ENCODE data around the gene UBA7. TPM values are rescaled to one million over a fixed set of nuclear protein-coding genes. Genes with fewer than 3 reads are reported as not detected.

The UBA7 gene
- total and polyA plus RNA-seq, 2 of the 13 experiments (the other 11 are each of a cell fraction or from before 2014, with no cell fraction given): 9.5 to 16.5 TPM

- TF ChIP-seq ZEB1 (IDR thresholded peaks at IDR 0.05; ENCODE audit: insufficient replicate concordance, low read depth): no peak
- TF ChIP-seq ZNF557 (CRISPR knock-in tag; IDR thresholded peaks at IDR 0.05): no peak
Measured at GRCh38 chr3:49805897-49806701, 7.7 kb downstream of the UBA7 start (continued).

- ATAC-seq: no peak
- no peak for DNase-seq (ENCODE audit: low spot score)
- Histone ChIP-seq H3K9ac (ENCODE audit: insufficient read depth, low read depth, low read length) (no peak overlapping the region), H3K27me3 (ENCODE audit: control insufficient read depth in 1 of 2, insufficient read depth in 2 of 2, low read length in 2 of 2) (peaks cover 0 to 12% of the 10 kb centered on the region in 2 experiments; a peak in 3 of 5 replicates), H3K79me2 (ENCODE audit: insufficient read depth, low read length) (no peaks in the 10 kb centered on the region), H2AFZ (ENCODE audit: low read length) (no peak overlapping the region), H3K4me1 (ENCODE audit: insufficient read depth, low read length) (peaks cover 69% of the 10 kb centered on the region), H3K36me3 (replicated peaks in 1 of 2; ENCODE audit: control insufficient read depth in 1 of 2, insufficient read depth in 2 of 2, low read length in 2 of 2) (no peaks in the 10 kb centered on the region; a peak in 1 of 5 replicates), H4K20me1 (ENCODE audit: insufficient read depth, low read length) (no peaks in the 10 kb centered on the region), H3K4me2 (ENCODE audit: low read depth, low read length) (peak overlapping the region; percentile 37; the same call in 1 of the 2 replicates), H3K4me3 (replicated peaks in 1 of 3; ENCODE audit: insufficient read depth in 1 of 3, low read depth in 2 of 3, low read length in 3 of 3) (no peak overlapping the region), H3K27ac (ENCODE audit: extremely low read length, insufficient read depth, low read length) (no peak overlapping the region), H3K9me3 (ENCODE audit: low read length) (no peaks in the 10 kb centered on the region)
- no TSS peak for BruUV-seq (replicated peaks)
- intact Hi-C loops (cut with micrococcal nuclease; ENCODE audit: unreplicated experiment): no loop called here
- ChIA-PET CTCF (ENCODE audit: low intra/inter-chr PET ratio, low total read pairs) (no interaction called here), POLR2A (interaction anchor here (1.0 to 1.4 kb wide), 2 partner anchors 7 to 8 kb away, joined by 3 to 6 read pairs; partner anchors contain the start of gene UBA7)
- TF ChIP-seq GPN1 (CRISPR knock-in tag; IDR thresholded peaks at IDR 0.05; ENCODE audit: borderline replicate concordance): no peak
- TF ChIP-seq RFXANK (CRISPR knock-in tag; IDR thresholded peaks at IDR 0.05): no peak
- TF ChIP-seq CBX2 (IDR thresholded peaks at IDR 0.05; ENCODE audit: low read depth, low read length): no peak
- no peak for TF ChIP-seq CBX2 (CRISPR knock-in tag; IDR thresholded peaks at IDR 0.05; ENCODE audit: low read depth)
- TF ChIP-seq GABPA (IDR thresholded peaks at IDR 0.05; ENCODE audit: low read depth, low read length): no peak
- no peak for TF ChIP-seq GABPA (CRISPR knock-in tag; IDR thresholded peaks at IDR 0.05; ENCODE audit: low read depth)
- TF ChIP-seq KLF12 (CRISPR knock-in tag; IDR thresholded peaks at IDR 0.05; ENCODE audit: borderline replicate concordance): no peak
- no peak for TF ChIP-seq GATAD1 (CRISPR knock-in tag; IDR thresholded peaks at IDR 0.05)
- TF ChIP-seq RNF219 (CRISPR knock-in tag; IDR thresholded peaks at IDR 0.05): no peak
- no peak for FAIRE-seq
- 46% methylated on average over 3 of the region's 3 CpGs for WGBS (ENCODE audit: low lambda C conversion rate)
- in situ Hi-C loops (cut with HindIII; ENCODE audit: extremely low pct_ligation_motif_present, low pct_unique_long_range_greater_than_20kb): loop anchor here (5.0 to 10.0 kb wide), 2 partner anchors 37 to 99 kb away; partner anchors contain the start of gene MST1R
Measured at GRCh38 chr3:49805367-49805782, 8.4 kb downstream of the UBA7 start.

Measured in HepG2 (cell line).